Hematopoietic multipotent progenitor cell treated with erythropoietin and hydrocortisone succinate and interleukin-3 and kit ligand, for 6 days (in vitro differentiated cells): ENCODE data around the gene MBD5.
A peak's percentile ranks its signal among the peaks of the same experiment; 100 is the strongest.

Source experiments
- DNase-seq: peaks from one replicate; pipeline ENCODE4 v3.0.0-alpha.2; 2015

The MBD5 gene

DNA sequence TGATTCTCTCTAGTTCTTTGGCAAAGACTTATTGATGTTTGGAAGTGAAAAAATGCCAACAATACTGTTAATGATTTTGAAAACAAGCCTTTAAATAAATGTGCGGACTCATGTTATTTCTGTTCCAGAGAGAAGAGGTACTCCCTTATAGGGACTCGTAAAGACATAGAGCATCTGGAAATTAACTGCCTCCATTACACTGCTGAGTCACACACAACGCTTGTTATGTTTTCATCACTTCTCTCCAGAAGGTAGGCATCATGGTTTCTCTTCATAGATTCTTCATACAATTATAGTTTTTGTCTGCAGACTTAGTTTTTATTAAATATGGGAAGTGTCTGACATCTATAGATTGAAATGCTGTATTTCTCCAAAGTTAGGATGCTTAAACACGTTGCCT is 321.2 kb downstream of the MBD5 start:
- DNase-seq, result no peak

DNA sequence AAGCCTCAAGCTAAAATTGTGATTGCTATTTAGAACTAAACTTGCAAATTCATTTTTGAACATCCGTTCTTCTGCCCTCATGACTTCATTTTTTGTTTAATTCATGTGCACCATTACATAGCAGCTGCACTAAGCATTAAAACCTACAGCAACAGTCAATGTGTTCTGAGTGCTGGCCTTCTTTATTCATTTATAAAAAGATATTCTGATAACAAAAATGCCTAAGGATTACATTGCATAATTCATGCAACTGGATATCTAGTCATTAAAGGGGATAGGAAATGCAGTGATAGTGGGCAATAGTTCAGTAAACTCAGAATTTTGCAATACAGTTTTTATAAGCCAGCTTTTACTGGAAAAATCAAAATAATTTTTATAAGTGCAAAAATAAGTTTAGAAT is 329.3 kb downstream of the MBD5 start:
- no peak for DNase-seq

DNA sequence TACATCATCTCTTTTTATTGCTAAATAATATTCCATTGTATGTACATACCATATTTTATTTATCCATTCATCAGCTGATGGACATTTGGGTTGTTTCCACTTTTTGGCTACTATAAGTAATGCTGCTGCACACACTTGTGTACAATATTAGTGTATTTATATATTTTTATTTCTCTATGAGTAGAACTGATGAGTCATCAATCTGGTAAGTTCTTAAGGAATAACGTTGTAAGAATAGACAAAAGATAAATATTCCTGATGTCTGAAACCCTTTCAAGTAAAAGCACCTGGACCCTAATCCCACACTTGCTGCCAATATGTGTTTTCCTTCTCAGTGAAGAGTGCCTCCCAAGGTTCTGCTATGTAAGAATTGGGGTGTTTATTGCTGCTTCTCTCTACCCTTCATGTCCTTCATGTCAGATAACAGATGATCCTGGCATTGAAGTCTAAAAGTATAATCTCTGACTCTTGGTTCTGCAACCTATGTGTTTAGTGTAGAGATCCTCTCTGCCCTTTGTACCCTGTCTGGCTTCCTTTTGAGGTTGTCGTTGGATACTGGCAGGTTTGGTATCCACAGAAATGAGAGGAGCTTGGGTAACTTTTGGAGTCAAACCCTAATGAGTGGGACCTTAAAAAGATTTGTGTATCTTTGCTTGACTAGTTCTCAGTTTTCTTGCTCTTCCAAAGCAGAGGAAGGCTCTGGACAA is 330.7 kb downstream of the MBD5 start:
- DNase-seq, result no peak

DNA sequence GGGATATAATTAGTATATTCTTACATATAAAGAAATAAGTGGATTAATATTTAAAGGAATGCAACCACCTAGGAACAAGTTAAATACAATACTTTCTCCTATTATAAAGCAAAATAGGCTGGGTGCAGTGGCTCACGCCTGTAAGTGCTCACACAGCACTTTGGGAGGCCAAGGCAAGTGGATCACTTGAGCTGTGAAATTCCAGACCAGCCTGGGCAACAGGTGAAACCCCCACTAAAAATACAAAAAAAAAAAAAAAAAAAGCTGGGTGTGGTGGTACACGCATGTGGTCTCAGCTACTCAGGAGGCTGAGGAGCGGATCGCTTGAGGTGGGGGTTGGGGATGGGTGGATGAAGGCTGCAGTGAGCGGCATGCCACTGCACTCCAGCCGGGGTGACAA is 337.5 kb downstream of the MBD5 start:
- no peak for DNase-seq

DNA sequence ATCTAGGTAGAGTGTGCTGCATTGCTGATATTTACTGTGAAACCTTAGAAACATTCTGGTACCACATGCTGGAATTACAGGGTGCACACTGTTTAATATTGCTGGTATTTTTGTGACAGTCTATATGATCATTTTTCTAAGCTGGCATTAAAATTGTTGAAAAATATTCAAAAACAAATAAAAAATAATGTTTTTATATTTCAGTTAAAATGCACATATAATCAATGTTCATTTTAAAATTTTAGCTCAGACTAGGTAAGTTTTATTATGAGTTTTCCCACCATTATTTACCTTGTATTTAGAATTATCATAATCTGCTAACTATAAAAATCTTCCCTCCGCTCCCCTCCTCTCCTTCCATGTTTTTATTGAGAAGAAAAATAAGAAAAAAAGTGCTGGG is 339.8 kb downstream of the MBD5 start:
- no peak for DNase-seq

DNA sequence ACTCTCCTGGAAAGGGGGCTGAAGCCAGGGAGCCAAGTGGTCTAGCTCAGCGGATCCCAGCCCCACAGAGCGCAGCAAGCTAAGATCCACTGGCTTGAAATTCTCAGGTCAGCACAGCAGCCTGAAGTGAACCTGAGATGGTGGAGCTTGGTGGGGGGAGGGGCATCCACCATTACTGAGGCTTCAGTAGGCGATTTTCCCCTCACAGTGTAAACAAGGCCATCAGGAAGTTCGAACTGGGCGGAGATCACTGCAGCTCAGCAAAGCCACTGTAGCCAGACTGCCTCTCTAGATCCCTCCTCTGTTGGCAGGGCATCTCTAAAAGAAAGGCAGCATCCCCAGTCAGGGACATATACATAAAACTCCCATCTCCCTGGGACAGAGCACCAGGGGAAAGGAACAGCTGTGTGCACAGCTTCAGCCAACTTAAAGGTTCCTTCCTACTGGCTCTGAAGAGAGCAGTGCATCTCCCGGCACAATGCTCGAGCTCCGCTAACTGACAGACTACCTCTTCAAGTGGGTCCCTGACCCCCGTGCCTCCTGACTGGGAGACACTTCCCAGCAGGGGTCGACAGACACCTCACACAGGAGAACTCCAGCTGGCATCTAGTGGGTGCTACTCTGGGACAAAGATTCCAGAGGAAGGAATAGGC is 341.4 kb downstream of the MBD5 start:
- DNase-seq, result no peak

DNA sequence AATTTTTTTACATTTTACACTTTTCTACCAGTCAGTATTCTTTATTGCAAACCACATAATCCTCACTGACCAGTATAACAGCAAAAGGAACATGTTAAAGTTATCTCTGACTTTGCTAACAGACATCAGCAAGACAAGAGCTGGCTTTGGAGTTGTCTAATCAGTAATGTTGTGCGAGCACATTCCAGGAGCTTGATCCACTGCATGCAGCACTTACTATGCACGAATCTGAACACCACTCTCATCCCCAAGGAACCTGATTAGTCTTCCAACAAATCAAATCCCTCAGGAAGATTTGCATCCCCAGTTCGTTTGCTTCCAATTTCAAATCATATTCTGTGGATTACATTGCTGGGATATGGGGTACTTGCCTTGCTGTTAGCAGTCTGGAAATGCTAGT is 354.3 kb downstream of the MBD5 start:
- DNase-seq, result no peak

DNA sequence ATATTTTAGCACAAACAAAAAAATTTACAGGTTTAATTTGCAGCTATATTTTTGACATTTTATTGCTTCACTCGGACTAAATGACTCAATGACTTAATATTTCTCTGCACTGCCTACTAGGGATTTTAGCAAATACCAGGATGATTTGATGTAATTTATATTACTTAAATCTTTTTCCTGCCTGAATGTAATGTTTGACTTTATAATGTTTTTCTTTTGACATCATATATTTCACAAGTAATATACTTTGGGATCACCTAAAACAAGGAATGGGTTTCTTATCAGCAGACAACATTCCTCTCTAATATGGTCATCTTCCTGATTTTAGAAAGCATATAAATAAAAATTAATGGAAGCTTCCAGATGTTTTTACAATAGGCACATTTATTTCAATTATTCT is 370.4 kb downstream of the MBD5 start:
- DNase-seq, result no peak

DNA sequence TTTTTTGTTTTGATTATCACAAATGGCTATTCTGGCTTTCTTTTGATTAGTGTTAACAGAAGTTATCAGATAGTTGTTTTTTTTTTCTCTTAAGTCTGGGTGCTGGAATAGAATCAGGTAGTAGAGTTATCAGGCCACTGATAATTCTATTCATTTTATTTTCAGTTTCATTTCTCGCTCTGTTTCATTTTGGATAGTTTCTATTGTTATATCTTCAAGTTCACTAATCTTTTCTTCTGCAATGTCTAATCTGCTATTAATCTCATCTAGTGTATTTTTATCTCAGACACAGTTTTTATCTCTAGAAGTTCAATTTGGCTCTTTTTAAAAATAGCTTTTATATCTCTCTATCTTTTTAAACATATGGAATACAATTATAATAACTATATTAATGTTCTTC is 381.9 kb downstream of the MBD5 start:
- no peak for DNase-seq

DNA sequence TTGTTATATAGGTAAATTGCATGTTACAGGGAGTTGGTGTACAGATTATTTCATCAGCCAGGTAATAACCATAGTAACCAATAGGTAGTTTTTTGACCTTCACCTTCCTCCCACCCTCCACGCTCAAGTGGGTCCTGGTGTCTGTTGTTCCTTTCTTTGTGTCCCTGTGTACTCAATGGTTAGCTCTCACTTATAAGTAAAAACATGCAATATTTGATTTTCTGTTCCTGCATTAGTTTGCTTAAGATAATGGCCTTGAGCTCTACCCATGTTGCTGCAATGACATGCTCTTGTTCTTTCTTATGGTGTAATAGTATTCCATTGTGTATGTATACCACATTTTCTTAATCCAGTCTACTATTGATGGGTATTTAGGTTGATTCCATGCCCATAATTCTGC is 390.0 kb downstream of the MBD5 start:
- DNase-seq, result no peak

DNA sequence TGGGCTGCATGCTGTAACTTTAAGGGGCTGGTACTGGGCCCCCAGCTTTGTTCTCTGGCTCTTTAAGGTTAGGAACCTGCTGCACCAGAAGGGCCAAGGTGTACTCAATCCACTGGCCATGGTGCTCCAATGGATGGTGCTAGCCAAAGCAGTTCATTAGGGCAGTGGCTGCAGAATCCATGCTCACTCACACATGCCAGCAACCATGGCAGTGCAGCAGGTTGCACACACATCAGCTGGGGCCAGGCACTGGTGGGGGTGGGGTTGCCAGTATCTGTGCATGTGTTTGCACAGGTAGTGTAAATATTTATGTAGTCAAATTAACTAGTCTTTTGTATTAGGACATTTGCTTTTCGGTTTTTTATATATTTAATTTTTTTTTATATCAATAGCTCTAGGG is 395.4 kb downstream of the MBD5 start:
- no peak for DNase-seq

DNA sequence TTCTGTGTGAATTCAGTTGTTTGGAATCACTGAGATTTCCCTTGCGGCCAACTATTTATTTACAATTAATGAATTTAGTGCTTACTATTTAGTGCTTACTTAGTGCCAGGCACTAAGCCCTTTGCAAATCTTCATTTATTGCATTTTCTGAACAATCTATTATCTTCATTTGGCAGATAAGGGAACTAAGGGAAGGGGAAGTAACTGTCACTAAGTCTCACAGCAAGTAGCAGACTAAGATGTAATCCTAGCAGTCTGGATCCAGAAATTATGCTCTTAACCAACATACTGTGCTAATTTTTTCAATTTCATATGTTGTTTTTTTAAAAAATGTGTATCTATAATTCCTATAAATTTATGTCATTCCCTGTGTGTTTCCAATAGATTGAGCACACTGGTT is 409.2 kb downstream of the MBD5 start:
- DNase-seq, result peak; percentile 47

DNA sequence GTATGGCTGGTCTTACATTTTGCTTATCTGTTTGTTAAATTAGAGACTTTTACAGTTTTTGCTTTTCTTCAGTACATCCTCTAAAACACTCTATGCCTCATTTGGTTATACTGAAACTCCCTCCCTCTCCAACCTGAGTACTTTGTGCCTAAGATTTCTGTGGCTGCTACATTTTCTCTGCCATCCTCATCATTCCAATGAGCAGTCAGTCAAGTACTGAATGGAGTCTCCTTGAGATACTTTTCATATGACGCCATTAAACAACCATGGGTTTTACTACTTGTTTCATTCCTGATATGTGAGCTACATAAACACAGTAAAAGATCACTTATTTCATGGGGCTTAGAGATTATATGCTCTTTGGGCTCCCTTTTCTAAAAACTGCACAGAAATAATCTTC is 427.0 kb downstream of the MBD5 start:
- DNase-seq, result no peak

DNA sequence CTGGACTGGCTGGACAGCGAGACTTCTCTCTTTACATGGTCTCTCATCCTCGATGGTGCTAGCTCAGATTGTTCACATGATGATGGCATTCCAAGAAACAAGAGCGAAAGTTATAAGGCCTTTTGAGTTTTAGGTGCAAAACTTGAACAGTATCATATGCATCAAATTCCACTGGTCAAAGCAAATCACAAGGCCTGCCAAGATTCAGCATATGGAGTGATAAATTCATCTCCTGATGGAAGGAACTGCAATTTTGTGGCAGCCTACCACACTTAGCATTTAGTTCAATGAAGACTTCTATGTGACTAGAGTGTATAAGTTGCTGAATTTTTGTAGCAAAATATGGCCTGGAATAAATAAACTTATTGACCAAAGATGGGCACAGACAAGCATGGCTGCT is 429.6 kb downstream of the MBD5 start:
- DNase-seq, result no peak

DNA sequence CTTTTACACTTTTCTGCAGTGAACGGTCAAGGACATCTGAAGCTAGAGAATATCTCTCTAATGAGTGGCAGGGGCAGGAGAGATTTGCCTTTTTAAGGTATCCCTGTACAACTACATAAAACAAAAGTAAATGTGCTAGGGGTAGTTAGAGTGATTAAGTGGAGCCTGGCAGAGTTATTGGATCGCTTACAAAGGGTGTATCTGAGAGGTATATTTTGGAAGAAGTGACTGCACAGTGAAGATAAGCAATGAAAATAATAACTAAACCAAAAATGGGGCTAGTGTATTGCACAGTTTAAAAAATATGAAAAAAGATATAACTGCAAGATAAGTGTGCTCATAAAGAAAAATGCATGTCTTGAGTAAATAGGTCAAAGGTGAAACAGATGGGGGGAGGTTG is 430.2 kb downstream of the MBD5 start:
- DNase-seq, result peak; percentile 88

DNA sequence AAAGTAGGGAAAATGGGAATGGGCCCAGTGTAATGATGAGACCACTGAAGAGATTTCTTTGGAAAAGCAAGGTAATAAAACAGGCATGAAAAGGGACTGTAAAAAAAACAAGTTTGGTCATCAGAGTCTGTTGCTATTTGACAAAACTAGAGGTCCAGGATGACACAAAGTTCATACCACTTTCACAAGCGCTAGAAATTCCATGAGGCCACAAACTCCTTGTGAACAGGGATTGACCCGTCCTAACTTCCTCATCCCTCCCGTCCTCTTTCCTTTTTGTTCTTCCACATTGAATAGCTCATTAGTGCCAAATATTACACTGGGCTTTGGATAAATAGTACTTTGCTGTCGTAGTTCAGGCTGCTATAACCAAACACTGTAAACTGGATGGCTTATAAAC is 434.9 kb downstream of the MBD5 start:
- no peak for DNase-seq

DNA sequence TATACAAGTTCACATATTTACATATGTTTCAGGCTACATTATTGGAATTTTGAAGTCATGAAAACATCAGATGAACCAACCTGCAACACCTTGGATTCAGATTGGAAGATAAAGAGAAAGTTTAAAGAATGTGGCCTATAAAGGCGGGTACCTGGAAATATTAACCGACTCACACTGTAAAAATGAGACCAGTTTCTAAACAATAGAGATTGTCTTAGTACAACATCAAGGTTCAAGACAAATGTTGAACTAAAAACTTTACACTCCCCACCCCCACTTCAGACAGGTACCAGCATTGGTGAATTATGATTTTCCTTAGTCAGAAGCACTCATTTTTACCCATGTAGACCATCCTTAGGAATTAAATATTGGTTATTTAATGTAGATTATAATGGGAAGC is 437.3 kb downstream of the MBD5 start:
- DNase-seq, result no peak

DNA sequence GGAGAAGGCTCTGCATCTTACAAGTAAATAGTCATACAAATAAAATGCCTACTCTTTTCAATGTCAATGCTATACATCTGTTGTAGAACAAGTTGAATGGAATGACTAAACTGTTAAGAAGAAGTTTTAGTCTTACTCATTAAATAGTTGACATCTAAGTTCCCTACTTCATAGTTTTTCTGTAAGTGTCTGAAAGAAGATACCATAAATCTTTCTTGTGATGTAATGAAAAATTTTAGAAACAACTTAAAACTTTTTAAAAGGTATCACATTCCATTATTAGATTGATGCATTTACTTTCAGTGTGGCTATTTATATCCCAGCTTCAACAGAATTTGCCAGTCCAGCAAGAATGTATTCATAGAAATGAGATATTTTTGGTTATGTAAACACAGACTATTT is 438.5 kb downstream of the MBD5 start:
- DNase-seq, result no peak

DNA sequence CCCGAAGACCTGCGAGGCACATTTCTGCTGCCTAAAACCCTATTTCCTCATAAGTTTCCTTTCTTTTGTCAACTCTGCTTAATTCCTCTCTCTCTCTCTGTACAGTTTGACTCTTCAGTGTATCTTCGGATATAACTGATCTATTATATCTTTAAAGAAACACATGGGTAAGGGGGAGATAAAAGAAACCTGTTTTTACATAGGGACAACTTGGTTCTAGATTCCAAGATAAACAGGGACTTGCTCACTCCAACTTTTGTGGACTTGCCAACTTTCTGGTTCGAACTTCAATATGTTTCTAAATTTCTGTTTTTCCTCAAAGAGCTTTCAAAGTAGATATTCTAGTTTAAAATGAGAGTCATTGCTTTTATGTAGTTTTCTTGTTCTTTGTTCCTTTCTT is 441.0 kb downstream of the MBD5 start:
- peak; percentile 63 for DNase-seq

DNA sequence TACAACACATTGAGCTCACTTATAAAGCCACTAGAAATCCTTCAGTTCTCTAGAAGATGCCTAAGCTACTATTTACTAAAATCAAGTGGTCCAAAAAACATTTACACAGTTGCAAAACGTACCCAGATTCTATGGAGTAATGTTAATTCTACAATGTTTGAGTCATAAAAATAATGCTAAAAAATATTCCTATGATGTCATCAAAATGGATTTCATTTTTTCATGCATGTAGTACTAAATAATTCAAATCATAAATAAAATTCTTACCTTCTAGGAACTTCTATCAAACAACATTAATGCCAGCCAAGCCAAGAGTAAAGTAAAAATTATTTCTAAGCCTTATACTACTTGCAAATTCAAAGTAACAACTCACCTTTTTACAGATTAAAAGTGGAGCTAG is 454.7 kb downstream of the MBD5 start:
- no peak for DNase-seq

DNA sequence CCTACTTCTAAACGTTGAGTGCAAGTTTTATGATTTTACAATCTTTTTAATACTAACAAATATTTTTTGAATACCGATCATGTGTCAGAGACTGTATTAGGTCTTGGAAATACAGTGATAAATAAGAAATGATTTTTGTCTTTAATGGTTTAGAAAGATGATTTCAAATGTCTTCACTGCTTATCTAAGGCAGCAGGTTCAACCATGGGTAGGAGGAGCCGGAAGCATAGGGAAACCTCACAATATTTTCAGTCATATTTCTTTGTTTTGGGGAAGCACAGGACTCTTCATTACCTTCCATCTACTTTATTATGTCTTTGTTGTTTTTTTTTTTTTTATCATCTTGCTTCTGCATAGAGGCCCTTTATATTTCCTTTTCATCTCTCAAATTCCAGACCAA is 458.5 kb downstream of the MBD5 start:
- DNase-seq, result peak; percentile 74

DNA sequence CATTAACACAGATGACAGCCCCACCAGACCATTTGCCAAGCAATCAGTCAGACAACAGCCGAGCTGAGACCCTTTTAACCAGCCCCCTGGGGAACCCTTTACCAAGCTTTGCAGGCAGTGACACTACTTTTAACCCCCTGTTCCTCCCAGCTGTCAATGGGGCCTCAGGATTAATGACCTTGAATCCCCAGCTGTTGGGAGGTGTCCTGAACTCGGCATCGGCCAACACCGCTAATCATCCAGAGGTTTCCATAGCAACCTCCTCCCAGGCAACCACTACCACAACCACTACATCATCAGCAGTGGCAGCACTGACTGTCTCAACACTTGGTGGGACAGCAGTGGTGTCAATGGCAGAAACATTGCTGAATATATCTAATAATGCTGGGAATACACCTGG is 462.8 kb downstream of the MBD5 start:
- DNase-seq, result no peak

DNA sequence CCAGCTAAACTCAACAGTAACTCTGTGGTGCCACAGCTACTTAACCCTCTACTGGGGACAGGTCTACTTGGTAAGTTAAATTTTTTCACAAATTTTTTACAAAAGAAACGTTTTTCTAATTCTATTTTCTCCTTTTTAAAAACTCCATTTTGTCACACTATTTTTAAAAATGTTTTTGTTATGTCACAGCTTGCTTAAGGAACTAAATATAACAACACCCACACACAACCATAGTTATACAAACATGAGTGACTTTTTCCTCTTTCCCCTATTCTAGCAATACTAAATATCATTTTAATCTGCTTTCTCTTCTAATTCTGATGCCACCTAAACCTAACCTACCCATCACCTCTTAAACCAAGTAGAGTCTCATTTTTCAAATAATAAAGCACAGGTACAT is 463.2 kb downstream of the MBD5 start:
- no peak for DNase-seq

DNA sequence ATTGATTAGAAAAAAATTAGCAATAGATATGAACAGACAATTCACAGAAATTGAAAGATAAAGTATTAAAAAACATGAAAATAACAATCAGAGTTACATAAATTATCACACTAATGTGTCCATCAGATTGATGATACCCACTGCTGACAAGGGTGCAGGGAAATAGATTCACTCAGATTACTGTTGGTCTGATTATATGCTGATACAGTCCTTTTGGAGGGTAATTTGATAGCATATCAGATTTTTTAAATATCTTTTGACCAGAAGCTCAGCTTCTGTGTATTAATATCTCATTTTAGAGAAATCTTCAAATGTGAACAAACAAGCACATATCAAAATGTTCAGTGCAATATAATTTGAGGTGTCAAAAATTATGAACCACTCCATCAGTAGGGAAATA is 465.8 kb downstream of the MBD5 start:
- no peak for DNase-seq

DNA sequence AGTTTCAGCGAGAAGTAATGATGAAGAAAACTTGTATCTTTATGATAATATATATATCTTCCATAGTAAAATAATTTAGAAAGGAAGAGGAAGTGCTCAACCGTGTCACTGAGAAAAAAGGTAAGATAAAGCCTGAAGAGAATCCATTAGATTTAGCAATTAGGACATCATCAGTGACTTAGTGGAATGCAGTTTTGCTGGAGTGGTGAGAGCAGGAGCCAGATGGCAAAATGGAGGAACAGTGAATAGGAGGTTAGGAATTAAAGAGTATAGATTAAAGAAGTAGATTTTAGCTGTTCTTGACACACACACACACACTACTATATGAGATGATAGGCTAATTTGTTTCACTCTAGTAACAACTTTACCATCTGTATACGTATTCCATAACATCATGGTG is 466.5 kb downstream of the MBD5 start:
- DNase-seq, result no peak
